Ascending aorta (tissue), 2 donors: ENCODE results near the gene SLC6A7. TPM values are rescaled to one million over a fixed set of nuclear protein-coding genes. Genes with fewer than 3 reads are reported as not detected.

Experiments
- DNase-seq, 2 donors: peaks; one replicate each; pipeline ENCODE4 v3.0.0-alpha.2; 2019; ENCODE audit warnings: low spot score in 2 of 2
- H3K27ac ChIP-seq, 2 donors: fragments of 200-600 bp; sonication (generic); one replicate each; pipeline ENCODE4 v1.5.1; 2016 to 2017; ENCODE audit warnings: mild to moderate bottlenecking in 1 of 2
- H3K27me3 ChIP-seq: fragments of 200-600 bp; sonication (generic); one replicate; pipeline ENCODE4 v1.5.1; 2017
- H3K36me3 ChIP-seq, 2 donors: fragments of 200-600 bp; sonication (generic); one replicate each; pipeline ENCODE4 v1.5.1; 2016
- H3K4me1 ChIP-seq, 2 donors: fragments of 200-600 bp; sonication (generic); one replicate each; pipeline ENCODE4 v1.5.1; 2016 to 2017; ENCODE audit warnings: mild to moderate bottlenecking in 1 of 2
- H3K4me3 ChIP-seq, 2 donors: fragments of 200-600 bp; sonication (generic); one replicate each; pipeline ENCODE4 v1.5.1; 2016 to 2017; ENCODE audit warnings: mild to moderate bottlenecking in 1 of 2
- H3K9me3 ChIP-seq, 2 donors: fragments of 200-600 bp; sonication (generic); one replicate each; pipeline ENCODE4 v1.5.1; 2016
- intact Hi-C: fragments of 100-400 bp; cut with DNase I; formaldehyde crosslinking; loops from one replicate; pipeline ENCODE4 v1.15.1; 2023
- total RNA-seq: library from RNA; depleted of rRNA; stranded (reverse); fragments of >200 nt; gene quantifications from one replicate; pipeline ENCODE4 v1.1.0, GENCODE V29; 2016
- TF ChIP-seq, protein P1 (sequence below), 3 experiments: fragments of 200-600 bp in 2 of 3; fragments of 450-650 bp in 1 of 3; sonication (generic) in 2 of 3; IDR thresholded peaks; one replicate each; pipeline ENCODE4 v1.5.1; 2016 to 2019; ENCODE audit warnings: antibody characterized with exemption in 3 of 3, mild to moderate bottlenecking in 1 of 3, moderate library complexity in 1 of 3

SLC6A7 gene
- total RNA-seq, 1 donor from 2014 or later: not detected

DNA sequence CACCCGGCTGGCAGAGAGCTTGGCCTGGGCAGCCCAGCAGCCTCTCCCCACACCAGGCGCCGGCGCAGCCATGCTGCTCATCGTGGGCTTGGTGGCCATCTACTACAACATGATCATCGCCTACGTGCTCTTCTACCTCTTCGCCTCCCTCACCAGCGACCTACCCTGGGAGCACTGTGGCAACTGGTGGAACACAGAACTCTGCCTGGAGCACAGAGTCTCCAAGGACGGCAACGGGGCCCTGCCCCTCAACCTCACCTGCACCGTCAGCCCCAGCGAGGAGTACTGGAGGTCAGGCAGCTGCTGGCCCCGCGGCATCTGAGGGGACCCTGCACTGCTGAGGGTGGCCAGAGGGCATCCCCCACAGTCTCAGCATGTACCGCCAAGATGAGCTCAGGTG lies 7.1 kb downstream of the SLC6A7 start:
- Histone ChIP-seq H3K4me3 (no peak overlapping the region), H3K9me3 (no peaks in the 10 kb centered on the region), H3K36me3 (no peaks in the 10 kb centered on the region), H3K27me3 (no peaks in the 10 kb centered on the region), H3K4me1 (no peaks in the 10 kb centered on the region), H3K27ac (no peak overlapping the region)
- TF ChIP-seq, protein P1, sequence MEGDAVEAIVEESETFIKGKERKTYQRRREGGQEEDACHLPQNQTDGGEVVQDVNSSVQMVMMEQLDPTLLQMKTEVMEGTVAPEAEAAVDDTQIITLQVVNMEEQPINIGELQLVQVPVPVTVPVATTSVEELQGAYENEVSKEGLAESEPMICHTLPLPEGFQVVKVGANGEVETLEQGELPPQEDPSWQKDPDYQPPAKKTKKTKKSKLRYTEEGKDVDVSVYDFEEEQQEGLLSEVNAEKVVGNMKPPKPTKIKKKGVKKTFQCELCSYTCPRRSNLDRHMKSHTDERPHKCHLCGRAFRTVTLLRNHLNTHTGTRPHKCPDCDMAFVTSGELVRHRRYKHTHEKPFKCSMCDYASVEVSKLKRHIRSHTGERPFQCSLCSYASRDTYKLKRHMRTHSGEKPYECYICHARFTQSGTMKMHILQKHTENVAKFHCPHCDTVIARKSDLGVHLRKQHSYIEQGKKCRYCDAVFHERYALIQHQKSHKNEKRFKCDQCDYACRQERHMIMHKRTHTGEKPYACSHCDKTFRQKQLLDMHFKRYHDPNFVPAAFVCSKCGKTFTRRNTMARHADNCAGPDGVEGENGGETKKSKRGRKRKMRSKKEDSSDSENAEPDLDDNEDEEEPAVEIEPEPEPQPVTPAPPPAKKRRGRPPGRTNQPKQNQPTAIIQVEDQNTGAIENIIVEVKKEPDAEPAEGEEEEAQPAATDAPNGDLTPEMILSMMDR (IDR thresholded peaks at IDR 0.05): no peak
- no peak for DNase-seq
- intact Hi-C loops: no loop called here

DNA sequence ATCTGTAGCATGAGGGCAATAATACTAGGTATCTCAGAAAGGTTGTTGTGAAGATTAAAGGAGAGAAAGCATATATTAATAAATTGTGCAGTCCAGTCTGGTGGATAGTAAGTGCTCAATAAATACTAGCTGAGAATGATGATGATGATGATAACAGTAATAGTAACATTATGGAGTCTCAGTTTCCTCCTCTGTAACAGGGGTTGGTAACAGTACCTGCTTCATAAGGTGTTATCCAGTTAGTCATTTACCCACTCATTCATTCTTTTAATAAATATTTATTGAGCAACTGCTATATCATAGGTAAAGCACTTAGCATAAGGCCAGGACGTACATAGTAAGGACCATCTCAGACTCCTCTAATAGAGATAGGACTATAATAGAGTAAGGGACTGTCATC lies 7.6 kb downstream of the SLC6A7 start:
- intact Hi-C loops: no loop called here
- H3K4me1 ChIP-seq: no peaks in the 10 kb centered on the region
- no peak for DNase-seq
- H3K36me3 ChIP-seq: no peaks in the 10 kb centered on the region
- TF ChIP-seq, protein P1 (IDR thresholded peaks at IDR 0.05): no peak
- H3K27me3 ChIP-seq: no peaks in the 10 kb centered on the region
- H3K9me3 ChIP-seq: no peaks in the 10 kb centered on the region
- H3K27ac ChIP-seq: no peak overlapping the region
- no peak overlapping the region for H3K4me3 ChIP-seq

DNA sequence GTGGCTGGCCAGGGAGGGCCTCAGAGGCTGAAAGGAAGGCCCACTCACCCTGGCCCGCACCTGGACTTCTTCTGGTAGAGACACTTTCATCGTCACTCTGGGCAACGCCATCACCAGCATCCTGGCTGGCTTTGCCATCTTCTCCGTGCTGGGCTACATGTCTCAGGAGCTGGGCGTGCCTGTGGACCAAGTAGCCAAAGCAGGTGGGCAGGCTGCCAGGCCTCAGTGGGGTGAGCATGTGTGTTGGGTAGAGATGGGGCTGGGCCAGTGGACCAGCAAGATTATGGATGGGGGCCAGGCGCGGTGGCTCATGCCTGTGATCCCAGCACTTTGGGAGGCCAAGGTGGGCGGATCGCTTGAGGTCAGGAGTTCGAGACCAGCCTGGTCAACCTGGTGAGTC lies 12.6 kb downstream of the SLC6A7 start:
- intact Hi-C loops: no loop called here
- Histone ChIP-seq H3K27ac (no peak overlapping the region), H3K36me3 (no peaks in the 10 kb centered on the region), H3K27me3 (no peaks in the 10 kb centered on the region), H3K9me3 (no peaks in the 10 kb centered on the region), H3K4me3 (no peak overlapping the region), H3K4me1 (no peaks in the 10 kb centered on the region)
- TF ChIP-seq, protein P1 (IDR thresholded peaks at IDR 0.05): no peak
- DNase-seq: no peak

DNA sequence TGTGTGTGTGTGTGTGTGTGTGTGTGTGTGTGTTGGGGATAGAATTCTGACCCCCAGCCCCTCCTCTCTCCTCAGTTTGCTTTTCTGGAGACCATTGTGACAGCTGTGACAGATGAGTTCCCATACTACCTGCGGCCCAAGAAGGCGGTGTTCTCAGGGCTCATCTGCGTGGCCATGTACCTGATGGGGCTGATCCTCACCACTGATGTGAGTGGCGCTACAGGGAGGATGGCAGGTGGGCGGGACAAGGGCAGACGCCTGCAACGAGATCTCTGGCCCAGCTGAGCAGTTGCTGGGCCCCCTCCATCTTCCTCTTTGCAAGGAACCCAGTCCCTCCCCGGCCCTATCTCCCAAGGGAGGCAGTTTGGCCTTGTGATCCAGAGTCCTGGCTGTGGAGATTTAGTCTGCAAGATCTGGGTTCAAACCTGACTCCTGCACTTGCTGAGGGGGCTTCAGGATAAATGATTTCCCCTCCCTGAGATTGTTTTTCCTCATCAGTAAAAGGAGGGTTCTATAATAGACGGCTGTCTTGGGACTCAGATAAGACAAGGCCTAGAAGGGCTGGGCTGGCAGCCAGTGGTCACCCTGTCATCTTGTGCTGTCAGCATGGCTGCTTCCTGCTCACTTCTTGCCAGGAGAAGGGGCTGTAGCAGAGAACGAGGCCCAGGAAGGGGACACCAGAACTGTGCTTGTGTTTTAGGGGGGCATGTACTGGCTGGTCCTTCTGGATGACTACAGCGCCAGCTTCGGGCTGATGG lies 14.1 kb downstream of the SLC6A7 start:
- TF ChIP-seq, protein P1 (IDR thresholded peaks at IDR 0.05): no peak
- Histone ChIP-seq H3K4me3 (no peak overlapping the region), H3K27ac (no peak overlapping the region), H3K27me3 (no peaks in the 10 kb centered on the region), H3K36me3 (no peaks in the 10 kb centered on the region), H3K9me3 (no peaks in the 10 kb centered on the region), H3K4me1 (no peaks in the 10 kb centered on the region)
- intact Hi-C loops: no loop called here
- DNase-seq: no peak

DNA sequence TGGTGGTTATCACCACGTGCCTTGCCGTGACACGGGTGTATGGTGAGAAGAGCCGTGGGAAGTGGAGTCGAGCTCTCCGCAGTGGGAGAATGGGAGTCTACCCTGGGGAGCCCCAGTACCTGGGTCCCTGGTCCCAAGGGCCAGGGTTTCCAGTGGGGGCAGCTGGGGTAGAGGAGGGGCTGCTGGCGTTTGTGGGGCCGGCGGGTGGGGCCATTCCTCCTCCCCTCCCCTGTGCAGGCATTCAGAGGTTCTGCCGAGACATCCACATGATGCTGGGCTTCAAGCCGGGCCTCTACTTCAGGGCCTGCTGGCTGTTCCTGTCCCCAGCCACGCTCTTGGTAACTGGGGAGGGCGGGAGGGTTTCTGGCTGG lies 14.7 kb downstream of the SLC6A7 start:
- no peak for DNase-seq
- Histone ChIP-seq H3K27me3 (no peaks in the 10 kb centered on the region), H3K27ac (no peak overlapping the region), H3K4me1 (no peaks in the 10 kb centered on the region), H3K4me3 (no peak overlapping the region), H3K9me3 (no peaks in the 10 kb centered on the region), H3K36me3 (no peaks in the 10 kb centered on the region)
- TF ChIP-seq, protein P1 (IDR thresholded peaks at IDR 0.05): no peak
- intact Hi-C loops: no loop called here
